Uterus (tissue), 2 donors: ENCODE results near the gene CACNA1B.

Experiments used
- POLR2A ChIP-seq, 2 donors: fragments of 450-650 bp; IDR thresholded peaks; one replicate each; pipeline ENCODE4 v1.6.1; 2016; ENCODE audit warnings: antibody characterized with exemption in 2 of 2, mild to moderate bottlenecking in 1 of 2, moderate library complexity in 1 of 2
- TF ChIP-seq, protein P1 (sequence below), 4 experiments: fragments of 200-600 bp in 2 of 4; fragments of 450-650 bp in 2 of 4; sonication (generic) in 2 of 4; IDR thresholded peaks; one replicate each; pipeline ENCODE4 v1.5.1; 2016 to 2019; ENCODE audit warnings: antibody characterized with exemption in 4 of 4, mild to moderate bottlenecking in 2 of 4, moderate library complexity in 1 of 4

DNA sequence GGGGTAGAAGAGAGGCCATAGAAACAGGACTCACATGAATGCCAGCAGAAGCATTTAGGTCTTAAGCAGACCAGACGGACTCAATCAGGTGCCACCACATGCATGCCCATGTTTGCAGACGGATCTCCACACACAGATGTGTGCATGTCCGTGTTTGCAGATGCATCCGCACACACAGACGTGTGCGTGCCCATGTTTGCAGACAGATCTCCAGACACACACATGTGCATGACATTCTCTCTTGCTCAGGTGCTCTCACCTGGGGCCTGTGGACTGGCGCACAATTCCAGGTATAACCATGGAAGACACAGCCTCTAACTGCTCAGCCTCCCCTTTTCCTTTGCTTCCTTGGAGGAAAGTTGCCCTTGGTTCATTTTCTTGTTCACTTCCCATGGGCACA is 148.3 kb downstream of the CACNA1B start:
- TF ChIP-seq, protein P1, sequence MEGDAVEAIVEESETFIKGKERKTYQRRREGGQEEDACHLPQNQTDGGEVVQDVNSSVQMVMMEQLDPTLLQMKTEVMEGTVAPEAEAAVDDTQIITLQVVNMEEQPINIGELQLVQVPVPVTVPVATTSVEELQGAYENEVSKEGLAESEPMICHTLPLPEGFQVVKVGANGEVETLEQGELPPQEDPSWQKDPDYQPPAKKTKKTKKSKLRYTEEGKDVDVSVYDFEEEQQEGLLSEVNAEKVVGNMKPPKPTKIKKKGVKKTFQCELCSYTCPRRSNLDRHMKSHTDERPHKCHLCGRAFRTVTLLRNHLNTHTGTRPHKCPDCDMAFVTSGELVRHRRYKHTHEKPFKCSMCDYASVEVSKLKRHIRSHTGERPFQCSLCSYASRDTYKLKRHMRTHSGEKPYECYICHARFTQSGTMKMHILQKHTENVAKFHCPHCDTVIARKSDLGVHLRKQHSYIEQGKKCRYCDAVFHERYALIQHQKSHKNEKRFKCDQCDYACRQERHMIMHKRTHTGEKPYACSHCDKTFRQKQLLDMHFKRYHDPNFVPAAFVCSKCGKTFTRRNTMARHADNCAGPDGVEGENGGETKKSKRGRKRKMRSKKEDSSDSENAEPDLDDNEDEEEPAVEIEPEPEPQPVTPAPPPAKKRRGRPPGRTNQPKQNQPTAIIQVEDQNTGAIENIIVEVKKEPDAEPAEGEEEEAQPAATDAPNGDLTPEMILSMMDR (IDR thresholded peaks at IDR 0.05) = no peak
- TF ChIP-seq POLR2A (IDR thresholded peaks at IDR 0.05) = no peak
